Activated effector memory CD4-positive, alpha-beta T cell treated with anti-CD3 and anti-CD28 coated beads, Interleukin-2, amount 50 U/mL, for 16 hours (primary cell): ENCODE data around the gene DGCR2.
"Not testable (repeated sequence)": the region's sequence is repeated elsewhere in the genome, so short reads cannot be mapped to it uniquely, and the experiment has no call there.

Experiments used
- DNase-seq: peaks from one replicate; pipeline ENCODE4 v3.0.0-alpha.2; 2020

The DGCR2 gene

DNA sequence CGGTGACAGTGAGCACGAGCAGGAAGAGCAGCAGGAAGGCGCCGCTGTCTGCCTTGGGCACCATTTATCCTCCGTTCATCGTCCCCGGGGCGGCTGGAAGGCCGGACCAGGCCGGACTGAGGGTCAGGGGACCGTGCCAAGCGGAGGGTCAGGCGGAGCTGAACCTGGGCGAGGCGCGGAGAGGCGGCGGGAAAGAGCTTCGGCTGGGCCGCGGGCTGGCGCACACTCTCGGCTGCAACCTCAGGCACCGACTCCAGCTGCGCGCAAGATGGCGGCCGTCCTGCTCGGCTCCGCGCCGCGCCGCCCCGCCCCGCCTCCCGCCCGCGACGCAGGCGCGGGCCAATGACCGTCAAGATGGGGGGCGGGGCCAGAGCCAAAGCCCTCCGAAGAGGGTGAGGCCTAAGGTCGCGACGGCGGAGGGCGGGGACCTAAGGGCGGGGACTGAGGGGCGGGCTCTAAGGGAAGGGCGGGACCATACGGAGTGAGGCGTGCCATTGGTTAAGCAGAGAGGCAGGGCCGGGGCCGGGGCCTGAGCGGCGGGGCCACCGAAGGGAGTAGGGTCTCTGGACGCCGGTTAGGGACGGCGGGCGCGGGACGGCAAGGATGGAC is at the start of gene DGCR2:
DGCR2 (minus strand) TSS at position 270 of the 609 bp plus-strand sequence; CDS start at position 64, 206 bp downstream.
- DNase-seq: peak; percentile 98

- DNase-seq: no peak
Measured at GRCh38 chr22:19169947-19170318, 47.7 kb upstream of the DGCR2 start.

DNA sequence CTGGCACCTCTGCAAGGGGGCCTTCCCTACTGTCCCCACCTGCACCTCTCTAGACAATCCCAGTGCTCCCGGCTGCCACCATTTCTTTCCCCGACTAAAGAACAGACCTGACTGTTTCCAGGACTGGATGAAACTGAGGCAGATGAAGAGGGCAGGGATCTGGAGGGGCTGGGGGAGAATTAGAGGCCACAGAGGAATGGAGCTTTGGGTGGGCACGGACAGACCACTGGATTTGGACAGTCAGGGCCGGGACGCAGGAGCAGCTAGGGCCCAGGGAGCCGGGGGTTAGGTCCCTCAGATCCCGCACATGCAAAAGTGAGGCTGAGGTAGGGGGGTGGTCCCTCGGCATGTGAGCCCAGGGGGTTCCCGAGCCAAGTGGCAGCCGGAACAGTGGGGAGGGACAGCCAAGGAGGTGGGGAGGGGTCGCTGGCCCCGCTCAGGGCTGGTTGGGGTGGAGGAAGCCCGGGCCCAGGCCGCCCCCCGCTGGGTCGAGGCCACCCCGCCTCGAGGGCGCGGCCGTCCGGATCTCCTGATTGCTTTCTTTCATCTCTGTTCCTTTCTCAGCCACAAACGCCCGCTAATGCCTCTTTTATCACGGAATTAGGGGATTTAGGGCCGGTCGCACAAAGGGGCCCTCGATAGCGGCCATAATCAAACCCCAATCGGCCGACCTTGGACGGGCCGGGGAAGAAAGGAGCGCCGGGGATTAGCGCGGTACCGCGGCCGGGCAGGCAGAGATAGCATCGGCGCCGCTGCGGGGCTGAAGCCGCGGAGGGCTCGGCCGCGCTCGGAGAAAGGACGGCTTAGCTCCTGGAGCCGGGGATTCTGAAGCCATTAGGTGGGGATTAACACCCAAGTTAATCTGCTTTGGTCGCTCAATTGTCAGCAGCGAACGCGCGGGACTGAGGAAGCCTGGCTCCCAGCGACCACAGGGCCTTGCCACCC is 47.1 kb upstream of the DGCR2 start:
- DNase-seq: no peak

- DNase-seq: no peak
Measured at GRCh38 chr22:19168088-19168890, 46.1 kb upstream of the DGCR2 start.

GRCh38 chr22:19167106-19167869 is 45.1 kb upstream of the DGCR2 start:
- DNase-seq: no peak

DNA sequence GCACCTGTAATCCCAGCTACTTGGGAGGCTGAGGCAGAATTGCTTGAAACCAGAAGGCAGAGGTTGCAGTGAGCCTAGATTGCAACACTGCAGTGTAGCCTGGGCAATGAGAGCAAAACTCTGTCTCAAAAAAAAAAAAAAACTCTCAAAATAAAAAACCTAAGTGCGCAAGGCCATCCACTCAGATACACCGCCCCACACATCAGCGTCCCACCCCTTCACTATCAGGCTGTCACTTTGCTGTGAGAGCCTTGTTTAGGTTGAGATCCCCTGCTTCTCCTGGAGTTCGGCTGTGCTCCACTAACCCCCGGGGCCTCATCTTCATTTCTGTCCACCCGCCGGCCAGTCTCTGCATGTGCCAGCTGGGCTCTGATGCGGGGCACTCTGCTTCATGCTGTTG is 44.2 kb upstream of the DGCR2 start:
- DNase-seq: no peak

DNA sequence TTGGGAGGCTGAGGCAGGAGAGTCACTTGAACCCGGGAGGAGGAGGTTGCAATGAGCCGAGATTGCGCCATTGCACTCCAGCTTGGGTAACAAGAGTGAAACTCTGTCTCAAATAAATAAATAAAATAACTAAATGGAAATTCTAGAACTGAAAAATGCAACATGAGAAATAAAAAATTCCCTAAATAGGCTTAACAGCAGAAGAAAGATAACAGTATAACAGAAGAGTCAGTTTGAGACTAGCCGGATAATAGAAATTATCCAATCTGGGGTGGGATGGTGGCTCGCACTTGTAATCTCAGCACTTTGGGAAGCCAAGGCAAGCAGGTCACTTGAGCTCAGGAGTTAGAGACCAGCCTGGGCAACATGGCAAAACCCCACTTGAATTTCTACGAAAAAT is 42.2 kb upstream of the DGCR2 start:
- DNase-seq: no peak

DNA sequence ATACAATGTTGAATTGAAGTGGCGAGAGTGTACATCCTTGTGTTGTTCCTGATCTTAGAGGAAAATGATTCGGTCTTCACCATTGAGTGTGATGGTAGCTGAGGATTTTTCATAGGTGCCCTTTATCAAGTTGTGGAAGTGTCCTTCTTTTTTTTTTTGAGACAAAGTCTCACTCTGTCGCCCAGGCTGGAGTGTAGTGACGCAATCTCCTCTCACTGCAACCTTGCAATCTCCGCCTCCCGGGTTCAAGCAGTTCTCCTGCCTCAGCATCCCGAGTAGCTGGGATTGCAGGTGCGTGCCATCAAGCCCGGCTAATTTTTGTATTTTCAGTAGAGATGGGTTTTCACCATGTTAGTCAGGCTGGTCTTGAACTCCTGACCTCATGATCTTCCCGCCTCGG is 36.4 kb upstream of the DGCR2 start:
- DNase-seq: not testable (repeated sequence)

- DNase-seq: not testable (repeated sequence)
Measured at GRCh38 chr22:19156109-19156508, 33.9 kb upstream of the DGCR2 start.

- DNase-seq: no peak
Measured at GRCh38 chr22:19152942-19153883, 31.0 kb upstream of the DGCR2 start.

DNA sequence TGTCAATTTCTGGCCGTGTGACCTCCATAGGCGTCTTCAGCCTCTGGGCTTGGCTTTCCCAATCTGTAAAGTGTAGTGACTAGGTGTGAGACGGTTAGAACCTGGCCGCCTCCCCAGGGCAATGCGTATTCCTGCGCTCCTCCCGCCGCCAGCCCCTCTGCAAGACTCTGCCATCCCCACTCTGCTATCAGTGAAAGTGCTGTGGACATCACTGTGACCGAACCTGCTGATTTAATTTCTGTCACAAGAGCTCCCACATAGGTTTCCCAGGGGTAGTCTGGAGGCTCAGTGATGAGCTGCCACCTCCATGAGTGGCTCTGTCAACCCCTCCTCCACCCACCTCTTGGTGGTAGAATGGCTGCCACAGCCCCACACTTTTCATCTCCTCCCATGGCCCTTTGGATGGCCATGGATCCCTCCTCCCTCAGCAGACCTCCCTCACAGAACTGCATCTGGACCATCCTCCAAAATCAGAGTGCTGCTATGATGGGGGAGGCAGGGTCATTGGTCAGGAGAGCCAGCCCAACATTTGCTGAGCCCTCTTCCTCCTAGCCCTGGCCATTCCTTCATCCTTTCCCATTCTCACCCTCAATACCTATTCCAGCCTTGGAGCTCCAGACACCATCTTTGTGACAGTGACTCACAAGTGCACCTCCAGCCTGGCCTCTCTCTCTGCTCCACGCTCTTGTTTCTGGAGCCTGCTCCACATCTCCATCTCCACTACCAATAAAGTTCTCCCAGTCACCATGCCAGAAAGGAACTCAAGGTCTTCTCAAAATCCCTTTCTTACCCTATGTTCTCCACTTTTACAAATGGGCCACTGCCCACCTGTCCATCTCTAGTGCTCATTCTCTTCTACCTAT is 29.3 kb upstream of the DGCR2 start:
- DNase-seq: no peak

- DNase-seq: no peak
Measured at GRCh38 chr22:19150482-19151328, 28.5 kb upstream of the DGCR2 start.

- DNase-seq: no peak
Measured at GRCh38 chr22:19149991-19150390, 27.8 kb upstream of the DGCR2 start, which contains the start of gene GSC2. TSS of gene GSC2 (minus strand) at chr22:19150292. CDS start at chr22:19150283, 9 bp downstream.

DNA sequence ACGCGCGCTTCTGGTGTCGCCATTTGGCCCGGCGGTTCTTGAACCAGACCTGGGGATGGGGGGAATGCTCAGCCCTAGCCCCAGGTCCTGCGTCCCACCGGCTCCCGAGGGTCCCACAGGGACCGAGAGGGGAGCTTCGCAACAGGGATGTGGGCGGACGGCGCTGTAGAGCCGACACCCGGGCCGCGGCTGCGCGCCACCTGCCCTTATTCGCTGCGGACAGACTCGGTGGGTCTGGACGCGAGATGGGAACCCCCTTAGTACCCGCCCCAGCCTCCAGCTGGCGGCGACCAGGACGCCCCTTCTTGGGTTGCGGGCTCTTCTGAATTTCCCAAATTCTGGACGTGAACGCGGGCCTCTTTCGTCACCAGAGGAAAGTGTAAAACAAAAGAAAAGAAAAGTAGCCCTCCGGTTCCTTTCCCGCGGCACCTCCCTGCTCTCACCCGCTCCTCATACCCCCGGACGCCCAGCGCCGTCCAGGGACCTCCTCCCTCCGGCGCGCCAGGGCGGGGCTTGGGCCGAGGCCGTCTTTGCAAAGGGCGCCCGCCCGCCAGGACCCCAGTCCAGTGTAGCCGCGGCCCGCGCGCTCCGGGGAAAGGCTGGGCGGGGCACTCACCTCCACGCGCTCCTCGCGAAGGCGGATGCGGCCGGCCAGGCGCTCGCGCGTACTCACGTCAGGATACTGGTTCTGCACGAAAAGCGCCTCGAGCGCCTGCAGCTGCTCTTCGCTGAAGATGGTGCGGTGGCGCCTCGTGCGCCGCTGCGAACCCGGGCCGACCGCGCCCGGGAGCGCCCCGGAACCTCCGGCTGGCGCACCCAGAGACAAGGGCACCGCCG is 27.1 kb upstream of the DGCR2 start:
- DNase-seq: peak; percentile 76

DNA sequence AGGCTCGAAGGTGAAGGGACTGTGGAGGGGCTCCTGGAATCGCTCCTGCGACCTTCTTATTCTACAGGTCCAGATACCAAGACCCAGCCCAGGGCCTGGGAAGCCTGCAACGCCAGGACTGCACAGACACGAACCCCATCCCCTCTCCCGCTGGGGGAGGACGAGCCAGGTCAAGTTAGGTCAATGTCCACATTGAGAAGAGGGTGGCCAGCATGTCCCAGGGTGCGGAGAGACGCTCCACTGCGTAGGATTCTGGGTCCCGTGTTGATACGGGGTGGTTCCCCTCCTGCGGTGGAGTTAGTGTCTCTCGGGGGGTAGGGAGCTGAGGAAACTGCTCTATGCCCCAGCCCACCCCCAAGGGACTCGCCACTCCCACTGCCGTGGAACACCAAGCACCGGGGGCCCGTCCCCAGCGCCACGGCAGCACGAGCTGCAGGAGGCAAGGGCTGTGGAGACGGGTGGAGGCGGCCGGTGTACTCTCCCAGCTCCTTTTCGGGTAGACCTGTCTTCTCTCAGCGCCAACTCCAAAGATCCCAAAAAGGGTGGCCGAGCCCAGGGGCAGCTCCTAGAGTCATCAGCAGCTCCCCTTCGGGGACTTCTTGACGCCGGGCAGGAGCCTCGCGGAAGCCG is 26.3 kb upstream of the DGCR2 start:
- DNase-seq: no peak

GRCh38 chr22:19147195-19147780 is 25.1 kb upstream of the DGCR2 start:
- DNase-seq: no peak

- no peak for DNase-seq
Measured at GRCh38 chr22:19146215-19146968, 24.2 kb upstream of the DGCR2 start.
